Measurements from ENCODE around the gene NPIPA1.

Gene NPIPA1

DNA sequence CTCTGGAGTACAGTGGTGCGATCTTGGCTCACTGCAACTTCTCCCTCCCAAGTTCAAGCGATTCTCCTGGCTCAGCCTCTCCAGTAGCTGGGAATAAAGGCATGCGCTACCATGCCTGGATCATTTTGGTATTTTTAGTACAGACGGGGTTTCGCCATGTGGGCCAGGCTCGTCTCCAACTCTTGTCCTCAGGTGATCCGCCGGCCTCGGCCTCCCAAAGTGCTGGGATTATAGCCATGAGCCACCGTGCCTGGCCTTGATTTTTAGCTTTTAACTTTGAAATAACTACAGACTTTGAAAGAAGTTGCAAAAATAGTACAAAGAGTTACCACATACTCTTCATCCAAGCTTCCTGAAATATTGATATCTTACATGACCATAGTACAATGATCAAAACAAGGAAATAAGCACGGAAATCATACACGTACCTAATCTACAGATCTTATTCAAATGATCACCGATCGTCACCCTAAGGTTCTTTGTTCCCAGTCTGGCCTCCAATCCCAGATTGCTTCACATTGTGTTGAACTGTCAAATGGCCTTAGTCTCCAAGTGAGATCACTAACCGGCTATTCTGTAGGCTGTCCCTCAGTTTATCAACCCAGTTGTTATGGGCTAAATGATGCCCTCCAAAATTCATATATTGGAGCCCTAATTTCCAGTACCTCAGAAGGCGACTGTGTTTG lies 18.4 kb downstream of the NPIPA1 start:
- Histone ChIP-seq H3K27ac (no peak overlapping the region), H3K27me3 (no peaks in the 10 kb centered on the region), H3K9me3 (no peaks in the 10 kb centered on the region), H3K36me3 (no peaks in the 10 kb centered on the region), H3K4me1 (no peaks in the 10 kb centered on the region), H3K4me3 (no peak overlapping the region)
- DNase-seq, result peak in 1 of 2 donors; percentile 66
- intact Hi-C loops (cut with DNase I; ENCODE audit: low total_unique reads), result no loop called here
- no peak for TF ChIP-seq CTCF (IDR thresholded peaks at IDR 0.05)

- Histone ChIP-seq H3K9me3 (no peaks in the 10 kb centered on the region), H3K27me3 (no peaks in the 10 kb centered on the region), H3K27ac (no peak overlapping the region), H3K36me3 (no peaks in the 10 kb centered on the region), H3K4me1 (no peaks in the 10 kb centered on the region), H3K4me3 (no peak overlapping the region)
- peak in 1 of 2 donors; percentile 68 for DNase-seq
- intact Hi-C loops (cut with DNase I; ENCODE audit: low total_unique reads), result no loop called here
- no peak for TF ChIP-seq CTCF (IDR thresholded peaks at IDR 0.05)
Observed at GRCh38 chr16:14957576-14958322, 20.5 kb downstream of the NPIPA1 start.

DNA sequence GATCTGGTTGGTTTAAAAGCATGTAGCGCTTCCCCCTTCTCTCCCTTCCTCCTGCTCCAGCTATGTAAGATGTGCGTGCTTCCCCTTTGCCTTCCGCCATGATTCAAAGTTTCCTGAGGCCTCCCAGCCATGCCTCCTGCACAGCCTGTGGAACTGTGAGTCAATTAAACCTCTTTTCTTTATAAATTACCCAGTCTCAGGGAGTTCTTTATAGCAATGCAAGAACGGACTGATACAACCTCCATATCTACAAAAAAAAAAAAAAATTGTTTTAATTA lies 21.0 kb downstream of the NPIPA1 start:
- no peaks in the 10 kb centered on the region for H3K4me1 ChIP-seq
- no peak for TF ChIP-seq CTCF (IDR thresholded peaks at IDR 0.05)
- no peaks in the 10 kb centered on the region for H3K36me3 ChIP-seq
- no peaks in the 10 kb centered on the region for H3K9me3 ChIP-seq
- no peaks in the 10 kb centered on the region for H3K27me3 ChIP-seq
- H3K27ac ChIP-seq, result no peak overlapping the region
- H3K4me3 ChIP-seq, result no peak overlapping the region
- intact Hi-C loops (cut with DNase I; ENCODE audit: low total_unique reads), result no loop called here
- no peak for DNase-seq

DNA sequence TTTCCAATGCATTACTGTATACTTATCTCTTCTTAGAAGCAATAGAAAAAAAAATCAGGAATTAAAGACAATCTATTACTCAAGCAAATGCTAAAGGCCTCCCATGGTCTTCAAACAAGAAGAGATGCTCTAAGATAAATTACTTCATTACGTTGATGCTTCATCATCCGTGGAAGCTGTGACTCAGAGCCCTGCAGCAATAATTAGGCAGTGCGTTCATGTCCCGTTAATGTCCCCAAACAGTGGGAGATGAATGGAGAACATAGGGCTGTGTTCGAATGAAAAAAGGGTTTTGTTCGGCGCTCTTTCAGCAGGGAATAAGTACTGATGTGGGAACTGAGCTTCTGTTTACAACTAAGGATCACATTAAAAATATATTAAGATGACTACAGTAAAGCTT lies 21.7 kb downstream of the NPIPA1 start:
- no peak overlapping the region for H3K4me3 ChIP-seq
- H3K36me3 ChIP-seq, result no peaks in the 10 kb centered on the region
- TF ChIP-seq CTCF (IDR thresholded peaks at IDR 0.05), result no peak
- intact Hi-C loops (cut with DNase I; ENCODE audit: low total_unique reads), result no loop called here
- H3K27ac ChIP-seq, result no peak overlapping the region
- H3K27me3 ChIP-seq, result no peaks in the 10 kb centered on the region
- DNase-seq, result no peak
- H3K9me3 ChIP-seq, result no peaks in the 10 kb centered on the region
- H3K4me1 ChIP-seq, result no peaks in the 10 kb centered on the region

DNA sequence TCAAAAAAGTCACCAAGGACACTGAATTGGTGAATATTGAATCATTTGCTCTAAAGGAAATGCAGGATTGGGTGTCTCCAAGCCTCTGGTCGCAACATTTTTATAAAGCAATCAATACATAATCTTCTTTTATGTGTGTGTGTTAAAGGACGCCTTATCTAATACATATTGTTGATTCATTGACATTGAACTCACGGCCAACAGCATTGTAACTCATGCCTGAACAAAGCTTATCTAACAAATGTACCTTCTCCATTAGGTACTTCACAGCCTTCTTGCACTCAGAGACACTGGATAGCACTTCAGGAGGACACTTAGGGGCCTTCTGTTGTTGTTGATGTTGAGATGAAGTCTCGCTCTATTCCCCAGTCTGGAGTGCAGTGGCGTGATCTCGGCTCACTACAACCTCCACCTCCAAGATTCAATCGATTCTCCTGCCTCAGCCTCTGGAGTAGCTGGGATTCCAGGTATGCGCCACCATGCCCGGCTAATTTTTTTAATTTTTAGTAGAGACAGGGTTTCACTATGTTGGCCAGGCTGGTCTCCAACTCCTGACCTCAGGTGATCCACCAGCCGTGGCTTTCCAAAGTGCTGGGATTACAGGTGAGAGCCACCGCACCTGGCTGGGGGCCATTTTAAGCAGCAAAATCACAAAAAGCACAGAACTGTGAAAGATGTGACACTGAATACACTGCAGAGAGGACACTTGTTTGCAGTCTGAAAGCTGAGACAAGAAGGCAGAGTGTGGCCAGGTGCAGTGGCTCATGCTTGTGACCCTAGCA lies 24.4 kb downstream of the NPIPA1 start:
- Histone ChIP-seq H3K36me3 (no peaks in the 10 kb centered on the region), H3K4me3 (no peak overlapping the region), H3K27me3 (no peaks in the 10 kb centered on the region), H3K9me3 (no peaks in the 10 kb centered on the region), H3K4me1 (no peaks in the 10 kb centered on the region), H3K27ac (no peak overlapping the region)
- no peak for TF ChIP-seq CTCF (IDR thresholded peaks at IDR 0.05)
- intact Hi-C loops (cut with DNase I; ENCODE audit: low total_unique reads), result no loop called here
- DNase-seq, result peak in 1 of 2 donors; percentile 54

Measured in tibial artery (tissue), 4 donors.